ENCODE results near the gene CCDC142. TPM values are rescaled to one million over a fixed set of nuclear protein-coding genes. Genes with fewer than 3 reads are reported as not detected.

Gene CCDC142
- polyA plus RNA-seq, 1 of the 3 experiments (the other 2 are of a cell fraction), result 8.7 TPM

- peak overlapping the region; percentile 35 to 92; a peak in 3 of 4 replicates for H3K27ac ChIP-seq (ENCODE audit: low read depth in 2 of 2, low read length in 1 of 2)
Measured at GRCh38 chr2:74458938-74459363, 23.8 kb downstream of the CCDC142 start.

DNA sequence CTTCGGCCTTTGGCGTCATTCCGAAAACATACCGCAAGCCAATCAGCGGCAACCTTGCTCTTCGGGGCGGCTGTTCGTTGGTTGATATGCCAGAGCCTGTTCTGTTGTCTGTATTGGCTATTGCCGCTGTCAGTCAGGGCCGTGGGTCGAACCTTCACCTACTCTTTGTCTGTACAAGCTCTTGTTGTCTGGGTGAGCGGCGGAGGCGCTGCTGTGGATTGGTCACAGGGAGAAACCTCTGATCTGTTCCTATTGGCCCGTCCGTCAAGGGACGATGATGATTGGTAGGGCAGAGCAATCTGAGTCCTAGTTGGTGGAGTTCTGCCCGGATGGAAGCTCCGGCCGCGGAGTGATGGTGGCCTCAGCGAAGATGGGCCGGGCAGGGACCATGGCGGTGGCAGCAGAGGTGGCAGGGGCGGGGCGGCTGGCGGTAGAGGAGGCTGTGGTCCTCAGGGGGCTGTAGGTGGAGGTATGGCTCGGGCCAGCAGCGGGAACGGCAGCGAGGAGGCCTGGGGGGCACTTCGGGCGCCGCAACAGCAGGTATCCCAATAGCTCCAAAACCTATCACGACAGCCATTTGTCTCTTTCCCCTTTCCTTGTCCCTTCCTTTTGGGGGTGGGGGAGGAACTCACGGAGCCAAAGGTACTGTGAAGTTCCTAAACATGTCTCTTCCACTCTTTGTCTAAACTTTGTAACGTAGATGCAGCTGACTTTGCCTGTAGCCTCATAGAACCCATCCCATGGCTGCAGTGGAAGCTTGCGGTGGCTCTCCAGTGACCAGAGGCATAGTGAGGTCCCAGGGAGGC is 24.5 kb downstream of the CCDC142 start, which contains the start of gene WBP1:
TSS of gene WBP1 (plus strand) at position 307 of the 806 bp plus-strand sequence. CDS start at position 472, 165 bp downstream.
- Histone ChIP-seq H3K27me3 (ENCODE audit: insufficient read depth) (no peaks in the 10 kb centered on the region), H4K20me1 (ENCODE audit: insufficient read depth) (no peaks in the 10 kb centered on the region), H3K9ac (peak within 1 kb of the TSS; percentile 87), H3K79me2 (ENCODE audit: insufficient read depth) (peaks cover 33% of the 10 kb centered on the region), H3K4me2 (peak within 1 kb of the TSS; percentile 95), H3K36me3 (replicated peaks in 1 of 2; ENCODE audit: control insufficient read depth in 1 of 2, insufficient read depth in 2 of 2, low read length in 1 of 2) (peaks cover 0 to 33% of the 10 kb centered on the region in 2 experiments), H3K27ac (ENCODE audit: low read depth in 2 of 2, low read length in 1 of 2) (peak within 1 kb of the TSS; percentile 69 to 99; a peak in 3 of 4 replicates), H3F3A (replicated peaks; ENCODE audit: insufficient read depth) (peaks cover 10% of the 10 kb centered on the region), H3K4me3 (ENCODE audit: low read depth in 2 of 2, low read length in 1 of 2) (peak within 1 kb of the TSS; percentile 73 to 98), H3K4me1 (ENCODE audit: control insufficient read depth in 1 of 2, insufficient read depth in 2 of 2, low read depth in 1 of 2, low read length in 1 of 2) (peaks cover 14 to 35% of the 10 kb centered on the region in 2 experiments; a peak in 3 of 4 replicates), H2AFZ (ENCODE audit: low read depth) (peak within 1 kb of the TSS; percentile 60), H3K9me3 (no peaks in the 10 kb centered on the region), H3K9me2 (no peaks in the 10 kb centered on the region)
- POLR2A ChIA-PET, result interaction anchor here (1.0 to 5.9 kb wide), 15 partner anchors 8 to 96 kb away, joined by 3 to 60 read pairs (median 5); partner anchors contain the start of genes AUP1, C2orf81, CCDC142 and HTRA2
- peak; percentile 94 for DNase-seq
- WGBS (ENCODE audit: low lambda C conversion rate), result 2% methylated on average over 20 of the region's 38 CpGs
- CTCF ChIA-PET, result interaction anchor here (0.8 to 2.3 kb wide), 9 partner anchors 8 to 125 kb away, joined by 3 to 8 read pairs (median 4); partner anchors contain the start of genes CCDC142, PCGF1 and TTC31
- TF ChIP-seq EP300 (IDR thresholded peaks at IDR 0.05; ENCODE audit: borderline replicate concordance in 1 of 2, low read depth in 1 of 2, low read length in 1 of 2), result no peak
- TF ChIP-seq GABPA (IDR thresholded peaks at IDR 0.05; ENCODE audit: low read depth), result peak; percentile 35; the same call in 1 of the 2 replicates
- TF ChIP-seq MEF2A (IDR thresholded peaks at IDR 0.05; ENCODE audit: borderline replicate concordance, low read depth), result no peak
- no peak for TF ChIP-seq FOXJ3 (CRISPR knock-in tag; IDR thresholded peaks at IDR 0.05)
- TF ChIP-seq FOSL2 (IDR thresholded peaks at IDR 0.05; ENCODE audit: borderline replicate concordance, low read depth), result no peak
- no peak for TF ChIP-seq SMC3 (IDR thresholded peaks at IDR 0.05; ENCODE audit: low read depth, low read length)
- peak; percentile 86 for TF ChIP-seq CHD2 (IDR thresholded peaks at IDR 0.05; ENCODE audit: low read length, partially characterized antibody)
- peak; percentile 6; the same call in 1 of the 2 replicates for TF ChIP-seq ELF1 (IDR thresholded peaks at IDR 0.05)
- TF ChIP-seq RAD21 (IDR thresholded peaks at IDR 0.05; ENCODE audit: low read length), result no peak
- TF ChIP-seq EZH2phosphoT487 (IDR thresholded peaks at IDR 0.05; ENCODE audit: borderline replicate concordance, low read depth), result no peak
- TF ChIP-seq FOXM1 (IDR thresholded peaks at IDR 0.05; ENCODE audit: low read depth), result no peak
- peak; percentile 55 for TF ChIP-seq TAF1 (IDR thresholded peaks at IDR 0.05; ENCODE audit: borderline replicate concordance, low read depth, low read length)

More at GRCh38 chr2:74458938-74459363, 23.8 kb downstream of the CCDC142 start:
- H3K4me1 ChIP-seq (ENCODE audit: control insufficient read depth in 1 of 2, insufficient read depth in 2 of 2, low read depth in 1 of 2, low read length in 1 of 2), result peaks cover 14 to 36% of the 10 kb centered on the region in 2 experiments; a peak in 3 of 4 replicates
- H3K4me2 ChIP-seq, result peak overlapping the region; percentile 84
- 0 out of 2 replicates have a peak overlapping the region, but pooled peaks have one; percentile 27 for H2AFZ ChIP-seq (ENCODE audit: low read depth)
- TF ChIP-seq EZH2phosphoT487 (IDR thresholded peaks at IDR 0.05; ENCODE audit: borderline replicate concordance, low read depth), result no peak
- TF ChIP-seq REST (IDR thresholded peaks at IDR 0.05; ENCODE audit: low read depth, low read length), result no peak
- no peak for TF ChIP-seq EP300 (IDR thresholded peaks at IDR 0.05; ENCODE audit: borderline replicate concordance in 1 of 2, low read depth in 1 of 2, low read length in 1 of 2)
- TF ChIP-seq MEF2A (IDR thresholded peaks at IDR 0.05; ENCODE audit: borderline replicate concordance, low read depth), result no peak
- TF ChIP-seq MXI1 (IDR thresholded peaks at IDR 0.05; ENCODE audit: low read depth, low read length), result 0 out of 2 replicates have a peak, but pooled peaks have one; percentile 16
- no peaks in the 10 kb centered on the region for H4K20me1 ChIP-seq (ENCODE audit: insufficient read depth)
- H3K9me3 ChIP-seq, result no peaks in the 10 kb centered on the region
- peaks cover 38% of the 10 kb centered on the region for H3K79me2 ChIP-seq (ENCODE audit: insufficient read depth)
- peak overlapping the region; percentile 87 for H3K9ac ChIP-seq
- WGBS (ENCODE audit: low lambda C conversion rate), result 3% methylated on average over 9 of the region's 10 CpGs
- DNase-seq, result peak; percentile 49
- H3K4me3 ChIP-seq (ENCODE audit: low read depth in 2 of 2, low read length in 1 of 2), result peak overlapping the region; percentile 73 to 98
- CTCF ChIA-PET, result interaction anchor here (0.8 to 1.6 kb wide), 8 partner anchors 8 to 126 kb away, joined by 3 to 7 read pairs (median 4); partner anchors contain the start of genes C2orf81, CCDC142, TTC31 and WDR54
- H3K36me3 ChIP-seq (replicated peaks in 1 of 2; ENCODE audit: control insufficient read depth in 1 of 2, insufficient read depth in 2 of 2, low read length in 1 of 2), result peaks cover 0 to 33% of the 10 kb centered on the region in 2 experiments
- POLR2A ChIA-PET, result interaction anchor here (0.9 to 5.9 kb wide), 11 partner anchors 8 to 95 kb away, joined by 3 to 60 read pairs (median 5); partner anchors contain the start of genes AUP1, C2orf81, CCDC142 and HTRA2
- peaks cover 6% of the 10 kb centered on the region for H3F3A ChIP-seq (replicated peaks; ENCODE audit: insufficient read depth)
- no peaks in the 10 kb centered on the region for H3K27me3 ChIP-seq (ENCODE audit: insufficient read depth)
- H3K9me2 ChIP-seq, result no peaks in the 10 kb centered on the region

Data from SK-N-SH (cell line).